Thoracic aorta endothelial cell (primary cell): ENCODE data around the gene SMIM24. TPM values are rescaled to one million over a fixed set of nuclear protein-coding genes. Genes with fewer than 3 reads are reported as not detected.

ENCODE experiments used
- small RNA-seq: library from RNA; depleted of rRNA; stranded (forward); fragments of <200 nt; gene quantifications from one replicate; pipeline ENCODE3, GENCODE V24; 2012
- total RNA-seq: library from RNA; depleted of rRNA; stranded (reverse); fragments of >200 nt; gene quantifications from 2 replicates; pipeline ENCODE4 v1.2.3, GENCODE V29; 2012

Gene SMIM24
- total RNA-seq, result not detected in 2 replicates

DNA sequence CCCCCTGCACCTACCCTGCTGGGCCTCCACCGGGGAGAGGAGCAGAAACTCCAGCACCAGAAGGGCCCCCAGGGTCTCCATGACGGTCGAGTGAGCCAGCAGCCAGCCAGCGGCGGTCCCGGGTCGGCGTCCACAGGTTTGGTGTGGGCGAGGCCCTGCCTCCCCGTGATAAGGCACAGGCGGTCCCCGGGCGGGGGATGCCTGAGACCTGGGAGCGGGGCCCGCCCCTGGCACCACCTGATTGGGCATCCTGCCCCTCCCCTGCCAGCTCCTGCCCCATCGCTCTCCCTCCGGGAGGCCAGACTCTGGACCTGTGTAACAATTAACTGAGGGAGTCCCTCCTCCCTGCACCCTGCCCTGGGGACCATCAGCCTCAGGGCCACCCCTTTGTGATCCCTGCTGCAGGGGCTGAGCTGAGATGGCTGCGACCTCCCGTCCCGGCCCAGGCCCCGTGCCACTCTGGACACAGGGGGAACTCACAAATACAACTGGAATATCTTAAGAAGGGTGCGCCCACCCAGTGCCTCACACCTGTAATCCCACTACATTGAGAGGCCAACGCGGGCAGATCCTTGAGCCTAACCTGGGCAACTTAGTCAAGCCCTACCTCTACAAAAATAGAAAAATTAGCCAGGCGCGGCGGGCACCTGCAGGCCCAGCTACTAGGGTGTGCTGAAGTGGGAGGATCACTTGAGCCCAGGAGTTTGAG lies at the start of gene SMIM24:
TSS of gene SMIM24 (minus strand) at position 143 of the 709 bp plus-strand sequence. CDS start at position 81, 62 bp downstream.

DNA sequence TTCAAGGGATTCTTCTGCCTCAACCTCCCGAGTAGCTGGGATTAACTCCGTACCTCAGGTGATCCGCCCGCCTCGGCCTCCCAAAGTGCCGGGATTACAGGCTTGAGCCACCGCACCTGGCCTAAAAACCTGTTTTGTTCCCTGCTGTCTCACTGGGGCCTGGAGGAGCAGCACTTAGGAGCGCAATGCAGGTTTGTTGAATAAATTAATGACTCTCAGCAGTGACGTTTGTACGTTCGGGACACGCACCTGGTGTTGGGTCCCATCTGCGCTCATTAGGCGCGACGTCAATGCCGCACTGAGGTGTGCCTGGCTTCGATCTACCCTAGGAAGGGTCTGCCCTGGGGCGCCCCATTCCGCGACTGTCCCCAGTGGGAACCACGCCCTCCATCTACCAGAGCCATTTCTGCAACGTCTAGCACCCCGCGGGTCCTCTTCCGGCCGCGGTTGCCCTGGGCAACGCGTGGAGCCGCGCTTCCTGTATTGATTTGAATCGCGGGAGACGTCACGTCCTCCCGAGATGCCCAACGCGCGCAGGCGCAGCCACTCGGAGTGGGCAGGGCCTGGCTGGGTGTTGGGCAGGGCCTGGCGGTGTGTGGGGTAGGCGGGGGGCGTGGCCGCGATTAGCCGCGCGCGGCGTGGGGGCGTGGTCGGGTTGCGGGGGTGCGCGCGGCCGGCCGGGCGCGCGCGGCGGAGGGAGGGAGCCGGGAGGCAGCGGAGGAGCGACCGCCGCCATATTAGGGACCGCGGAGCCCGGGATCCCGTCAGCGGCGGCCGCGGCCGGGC lies 25.5 kb upstream of the SMIM24 start, which contains the start of gene FZR1:
TSS of gene FZR1 (plus strand) at position 714 of the 786 bp plus-strand sequence. CDS start 16,679 bp downstream, outside the sequence.

DNA sequence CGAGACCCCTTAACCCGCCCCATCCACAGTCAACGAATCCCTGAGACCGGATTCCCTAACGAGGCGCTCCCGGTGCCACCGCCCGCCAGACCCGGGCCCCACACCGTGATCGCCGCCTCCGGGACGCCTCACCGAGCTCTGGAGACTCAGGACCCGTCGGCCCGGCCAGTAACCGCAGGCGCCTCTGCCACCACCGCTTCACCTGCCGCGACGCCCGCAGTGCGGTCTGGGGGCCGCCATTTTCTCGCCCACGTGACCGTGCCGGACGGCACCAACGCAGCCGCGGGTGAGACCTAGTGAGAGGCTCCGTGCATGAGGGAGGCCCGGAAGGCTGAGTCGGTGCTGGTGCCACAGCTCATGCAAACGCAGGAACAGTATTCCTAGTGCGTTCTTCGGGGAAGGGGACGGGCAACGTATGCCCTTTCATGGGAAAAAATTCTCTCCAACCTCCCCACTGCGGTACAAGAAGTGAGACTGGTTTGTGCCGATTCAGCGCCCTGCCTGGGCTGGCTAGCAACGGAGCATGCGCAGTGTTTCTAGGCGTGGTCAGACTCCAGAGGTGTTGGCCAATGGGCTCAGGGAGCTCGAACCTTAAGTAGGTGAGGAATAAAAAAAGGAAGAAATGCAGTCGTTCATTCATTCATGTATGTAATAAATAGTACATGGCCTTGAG lies 20.2 kb upstream of the SMIM24 start, which contains the start of gene DOHH:
TSS of gene DOHH (minus strand) at position 246 of the 673 bp plus-strand sequence. CDS start 3,860 bp downstream, outside the sequence.

DNA sequence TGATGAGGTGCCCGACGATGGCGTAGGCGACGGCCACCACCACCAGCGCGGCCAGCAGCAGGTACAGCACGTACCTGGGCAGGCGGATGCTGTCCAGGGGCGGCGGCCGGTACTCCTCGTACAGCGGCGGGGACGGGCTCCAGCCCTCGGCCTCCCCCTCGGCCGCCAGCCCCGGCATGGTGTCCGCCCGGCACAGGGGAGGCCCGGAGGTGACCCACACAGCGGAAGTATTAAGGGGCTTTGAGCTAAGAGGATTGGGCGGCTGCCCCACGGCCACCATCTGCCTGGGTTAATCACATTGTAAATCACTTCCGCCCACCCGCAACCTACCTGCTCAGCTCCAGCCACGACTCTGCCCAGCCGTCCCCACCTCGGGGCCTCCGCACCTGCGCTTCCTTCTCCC lies 2.9 kb upstream of the SMIM24 start, which contains the start of gene SMIM44:
TSS of gene SMIM44 (minus strand) at position 216 of the 403 bp plus-strand sequence. CDS start at position 178, 38 bp downstream.

Small RNA genes within 50 kb of the gene (small RNA-seq; reads per million reads assigned to genes)
- gene RF00212, result not detected

Other genes starting within 250 kb of the SMIM24 start
- gene NFIC, start 113.9 kb downstream of the SMIM24 start, total RNA-seq, result 55.2 and 83.0 TPM in 2 replicates
- not detected in 2 replicates for gene SMIM44, start 2.9 kb upstream of the SMIM24 start, total RNA-seq
- 9.6 and 10.1 TPM in 2 replicates for gene DOHH, start 20.1 kb upstream of the SMIM24 start, total RNA-seq
- gene FZR1, start 25.8 kb upstream of the SMIM24 start, total RNA-seq, result 31.0 and 39.8 TPM in 2 replicates
- gene TEKTIP1, start 58.6 kb upstream of the SMIM24 start, total RNA-seq, result not detected in 2 replicates
- 60.5 and 71.3 TPM in 2 replicates for gene MFSD12, start 77.1 kb upstream of the SMIM24 start, total RNA-seq
- 77.7 and 82.0 TPM in 2 replicates for gene HMG20B, start 92.4 kb upstream of the SMIM24 start, total RNA-seq
- 0.79 and 0.93 TPM in 2 replicates for gene GIPC3, start 105.0 kb upstream of the SMIM24 start, total RNA-seq
- 1.3 and 1.9 TPM in 2 replicates for gene TBXA2R, start 126.3 kb upstream of the SMIM24 start, total RNA-seq
- gene CACTIN, start 146.3 kb upstream of the SMIM24 start, total RNA-seq, result 24.5 and 27.1 TPM in 2 replicates
- 23.5 and 29.3 TPM in 2 replicates for gene PIP5K1C, start 219.9 kb upstream of the SMIM24 start, total RNA-seq
- gene TJP3, start 227.9 kb upstream of the SMIM24 start, total RNA-seq, result not detected in 2 replicates